ENCODE measurements around the gene CENPP.

The CENPP gene

GRCh38 chr9:92634712-92635605, 309.2 kb downstream of the CENPP start:
- Histone ChIP-seq H3K79me2 (ENCODE audit: low read length) (no peaks in the 10 kb centered on the region), H3K27ac (ENCODE audit: low read length) (no peak overlapping the region), H3K4me1 (ENCODE audit: low read length) (0 out of 2 replicates have a peak, but pooled peaks cover 5% of the 10 kb centered on the region), H4K20me1 (ENCODE audit: insufficient read depth, low read length) (no peaks in the 10 kb centered on the region), H2AFZ (ENCODE audit: low read depth, low read length) (no peak overlapping the region), H3K9ac (ENCODE audit: low read length) (no peak overlapping the region), H3K36me3 (replicated peaks; ENCODE audit: low read depth, low read length) (peaks cover 45% of the 10 kb centered on the region), H3K4me3 (ENCODE audit: low read length) (no peak overlapping the region), H3K27me3 (ENCODE audit: low read depth, low read length) (no peaks in the 10 kb centered on the region), H3K9me3 (ENCODE audit: insufficient read depth, low read length) (no peaks in the 10 kb centered on the region), H3K4me2 (ENCODE audit: low read length) (no peak overlapping the region)
- TF ChIP-seq, protein P1, sequence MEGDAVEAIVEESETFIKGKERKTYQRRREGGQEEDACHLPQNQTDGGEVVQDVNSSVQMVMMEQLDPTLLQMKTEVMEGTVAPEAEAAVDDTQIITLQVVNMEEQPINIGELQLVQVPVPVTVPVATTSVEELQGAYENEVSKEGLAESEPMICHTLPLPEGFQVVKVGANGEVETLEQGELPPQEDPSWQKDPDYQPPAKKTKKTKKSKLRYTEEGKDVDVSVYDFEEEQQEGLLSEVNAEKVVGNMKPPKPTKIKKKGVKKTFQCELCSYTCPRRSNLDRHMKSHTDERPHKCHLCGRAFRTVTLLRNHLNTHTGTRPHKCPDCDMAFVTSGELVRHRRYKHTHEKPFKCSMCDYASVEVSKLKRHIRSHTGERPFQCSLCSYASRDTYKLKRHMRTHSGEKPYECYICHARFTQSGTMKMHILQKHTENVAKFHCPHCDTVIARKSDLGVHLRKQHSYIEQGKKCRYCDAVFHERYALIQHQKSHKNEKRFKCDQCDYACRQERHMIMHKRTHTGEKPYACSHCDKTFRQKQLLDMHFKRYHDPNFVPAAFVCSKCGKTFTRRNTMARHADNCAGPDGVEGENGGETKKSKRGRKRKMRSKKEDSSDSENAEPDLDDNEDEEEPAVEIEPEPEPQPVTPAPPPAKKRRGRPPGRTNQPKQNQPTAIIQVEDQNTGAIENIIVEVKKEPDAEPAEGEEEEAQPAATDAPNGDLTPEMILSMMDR (IDR thresholded peaks at IDR 0.05; ENCODE audit: low read depth, low read length): peak; percentile 95
- TF ChIP-seq EZH2phosphoT487 (IDR thresholded peaks at IDR 0.05; ENCODE audit: low read depth): no peak

GRCh38 chr9:92635760-92636159, 310.0 kb downstream of the CENPP start:
- no peaks in the 10 kb centered on the region for H3K79me2 ChIP-seq (ENCODE audit: low read length)
- no peak overlapping the region for H3K4me2 ChIP-seq (ENCODE audit: low read length)
- no peak overlapping the region for H3K4me3 ChIP-seq (ENCODE audit: low read length)
- no peak for TF ChIP-seq EZH2phosphoT487 (IDR thresholded peaks at IDR 0.05; ENCODE audit: low read depth)
- TF ChIP-seq, protein P1 (IDR thresholded peaks at IDR 0.05; ENCODE audit: low read depth, low read length): no peak
- no peaks in the 10 kb centered on the region for H3K27me3 ChIP-seq (ENCODE audit: low read depth, low read length)
- no peak overlapping the region for H2AFZ ChIP-seq (ENCODE audit: low read depth, low read length)
- no peaks in the 10 kb centered on the region for H3K9me3 ChIP-seq (ENCODE audit: insufficient read depth, low read length)
- H3K4me1 ChIP-seq (ENCODE audit: low read length): 0 out of 2 replicates have a peak, but pooled peaks cover 5% of the 10 kb centered on the region
- H3K27ac ChIP-seq (ENCODE audit: low read length): no peak overlapping the region
- H3K36me3 ChIP-seq (replicated peaks; ENCODE audit: low read depth, low read length): peaks cover 48% of the 10 kb centered on the region
- no peaks in the 10 kb centered on the region for H4K20me1 ChIP-seq (ENCODE audit: insufficient read depth, low read length)
- no peak overlapping the region for H3K9ac ChIP-seq (ENCODE audit: low read length)

GRCh38 chr9:92636627-92637026, 310.9 kb downstream of the CENPP start:
- TF ChIP-seq, protein P1 (IDR thresholded peaks at IDR 0.05; ENCODE audit: low read depth, low read length): no peak
- TF ChIP-seq EZH2phosphoT487 (IDR thresholded peaks at IDR 0.05; ENCODE audit: low read depth): no peak
- Histone ChIP-seq H3K27ac (ENCODE audit: low read length) (no peak overlapping the region), H3K9me3 (ENCODE audit: insufficient read depth, low read length) (no peaks in the 10 kb centered on the region), H3K9ac (ENCODE audit: low read length) (no peak overlapping the region), H4K20me1 (ENCODE audit: insufficient read depth, low read length) (no peaks in the 10 kb centered on the region), H3K4me3 (ENCODE audit: low read length) (no peak overlapping the region), H3K27me3 (ENCODE audit: low read depth, low read length) (no peaks in the 10 kb centered on the region), H3K4me1 (ENCODE audit: low read length) (0 out of 2 replicates have a peak, but pooled peaks cover 5% of the 10 kb centered on the region), H2AFZ (ENCODE audit: low read depth, low read length) (no peak overlapping the region), H3K36me3 (replicated peaks; ENCODE audit: low read depth, low read length) (peaks cover 46% of the 10 kb centered on the region), H3K4me2 (ENCODE audit: low read length) (no peak overlapping the region), H3K79me2 (ENCODE audit: low read length) (no peaks in the 10 kb centered on the region)

- H3K79me2 ChIP-seq (ENCODE audit: low read length): no peaks in the 10 kb centered on the region
- no peak overlapping the region for H3K4me2 ChIP-seq (ENCODE audit: low read length)
- H3K4me3 ChIP-seq (ENCODE audit: low read length): no peak overlapping the region
- H3K27ac ChIP-seq (ENCODE audit: low read length): no peak overlapping the region
- H3K9ac ChIP-seq (ENCODE audit: low read length): no peak overlapping the region
- no peak overlapping the region for H2AFZ ChIP-seq (ENCODE audit: low read depth, low read length)
- H3K9me3 ChIP-seq (ENCODE audit: insufficient read depth, low read length): no peaks in the 10 kb centered on the region
- no peaks in the 10 kb centered on the region for H3K27me3 ChIP-seq (ENCODE audit: low read depth, low read length)
- H4K20me1 ChIP-seq (ENCODE audit: insufficient read depth, low read length): no peaks in the 10 kb centered on the region
- peaks cover 39% of the 10 kb centered on the region for H3K36me3 ChIP-seq (replicated peaks; ENCODE audit: low read depth, low read length)
- H3K4me1 ChIP-seq (ENCODE audit: low read length): 0 out of 2 replicates have a peak, but pooled peaks cover 5% of the 10 kb centered on the region
- no peak for TF ChIP-seq EZH2phosphoT487 (IDR thresholded peaks at IDR 0.05; ENCODE audit: low read depth)
- TF ChIP-seq, protein P1 (IDR thresholded peaks at IDR 0.05; ENCODE audit: low read depth, low read length): no peak
Observed at GRCh38 chr9:92637326-92637725, 311.6 kb downstream of the CENPP start.
